IPS-18a (cell line): ENCODE results near the gene KIF27.

Source experiments
- H3K27ac ChIP-seq: one replicate; pipeline ENCODE4 v1.5.1; 2013; ENCODE audit warnings: low read length
- H3K27me3 ChIP-seq: one replicate; pipeline ENCODE4 v1.6.1; 2013; ENCODE audit warnings: mild to moderate bottlenecking, low read length; ENCODE audit not compliant: control insufficient read depth, insufficient read depth
- H3K36me3 ChIP-seq: one replicate; pipeline ENCODE4 v1.6.1; 2013; ENCODE audit warnings: low read depth, low read length; ENCODE audit not compliant: control insufficient read depth
- H3K4me1 ChIP-seq: one replicate; pipeline ENCODE4 v1.6.1; 2013; ENCODE audit warnings: low read depth, low read length; ENCODE audit not compliant: control insufficient read depth
- H3K4me3 ChIP-seq: one replicate; pipeline ENCODE4 v1.5.1; 2013; ENCODE audit warnings: low read length
- H3K9ac ChIP-seq: one replicate; pipeline ENCODE4 v1.6.1; 2013; ENCODE audit warnings: mild to moderate bottlenecking, low read length, moderate library complexity
- H3K9me3 ChIP-seq: one replicate; pipeline ENCODE4 v1.6.1; 2013; ENCODE audit warnings: low read depth, low read length; ENCODE audit not compliant: control insufficient read depth

KIF27 gene, protein sequence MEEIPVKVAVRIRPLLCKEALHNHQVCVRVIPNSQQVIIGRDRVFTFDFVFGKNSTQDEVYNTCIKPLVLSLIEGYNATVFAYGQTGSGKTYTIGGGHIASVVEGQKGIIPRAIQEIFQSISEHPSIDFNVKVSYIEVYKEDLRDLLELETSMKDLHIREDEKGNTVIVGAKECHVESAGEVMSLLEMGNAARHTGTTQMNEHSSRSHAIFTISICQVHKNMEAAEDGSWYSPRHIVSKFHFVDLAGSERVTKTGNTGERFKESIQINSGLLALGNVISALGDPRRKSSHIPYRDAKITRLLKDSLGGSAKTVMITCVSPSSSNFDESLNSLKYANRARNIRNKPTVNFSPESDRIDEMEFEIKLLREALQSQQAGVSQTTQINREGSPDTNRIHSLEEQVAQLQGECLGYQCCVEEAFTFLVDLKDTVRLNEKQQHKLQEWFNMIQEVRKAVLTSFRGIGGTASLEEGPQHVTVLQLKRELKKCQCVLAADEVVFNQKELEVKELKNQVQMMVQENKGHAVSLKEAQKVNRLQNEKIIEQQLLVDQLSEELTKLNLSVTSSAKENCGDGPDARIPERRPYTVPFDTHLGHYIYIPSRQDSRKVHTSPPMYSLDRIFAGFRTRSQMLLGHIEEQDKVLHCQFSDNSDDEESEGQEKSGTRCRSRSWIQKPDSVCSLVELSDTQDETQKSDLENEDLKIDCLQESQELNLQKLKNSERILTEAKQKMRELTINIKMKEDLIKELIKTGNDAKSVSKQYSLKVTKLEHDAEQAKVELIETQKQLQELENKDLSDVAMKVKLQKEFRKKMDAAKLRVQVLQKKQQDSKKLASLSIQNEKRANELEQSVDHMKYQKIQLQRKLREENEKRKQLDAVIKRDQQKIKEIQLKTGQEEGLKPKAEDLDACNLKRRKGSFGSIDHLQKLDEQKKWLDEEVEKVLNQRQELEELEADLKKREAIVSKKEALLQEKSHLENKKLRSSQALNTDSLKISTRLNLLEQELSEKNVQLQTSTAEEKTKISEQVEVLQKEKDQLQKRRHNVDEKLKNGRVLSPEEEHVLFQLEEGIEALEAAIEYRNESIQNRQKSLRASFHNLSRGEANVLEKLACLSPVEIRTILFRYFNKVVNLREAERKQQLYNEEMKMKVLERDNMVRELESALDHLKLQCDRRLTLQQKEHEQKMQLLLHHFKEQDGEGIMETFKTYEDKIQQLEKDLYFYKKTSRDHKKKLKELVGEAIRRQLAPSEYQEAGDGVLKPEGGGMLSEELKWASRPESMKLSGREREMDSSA (N-terminal part only)

DNA sequence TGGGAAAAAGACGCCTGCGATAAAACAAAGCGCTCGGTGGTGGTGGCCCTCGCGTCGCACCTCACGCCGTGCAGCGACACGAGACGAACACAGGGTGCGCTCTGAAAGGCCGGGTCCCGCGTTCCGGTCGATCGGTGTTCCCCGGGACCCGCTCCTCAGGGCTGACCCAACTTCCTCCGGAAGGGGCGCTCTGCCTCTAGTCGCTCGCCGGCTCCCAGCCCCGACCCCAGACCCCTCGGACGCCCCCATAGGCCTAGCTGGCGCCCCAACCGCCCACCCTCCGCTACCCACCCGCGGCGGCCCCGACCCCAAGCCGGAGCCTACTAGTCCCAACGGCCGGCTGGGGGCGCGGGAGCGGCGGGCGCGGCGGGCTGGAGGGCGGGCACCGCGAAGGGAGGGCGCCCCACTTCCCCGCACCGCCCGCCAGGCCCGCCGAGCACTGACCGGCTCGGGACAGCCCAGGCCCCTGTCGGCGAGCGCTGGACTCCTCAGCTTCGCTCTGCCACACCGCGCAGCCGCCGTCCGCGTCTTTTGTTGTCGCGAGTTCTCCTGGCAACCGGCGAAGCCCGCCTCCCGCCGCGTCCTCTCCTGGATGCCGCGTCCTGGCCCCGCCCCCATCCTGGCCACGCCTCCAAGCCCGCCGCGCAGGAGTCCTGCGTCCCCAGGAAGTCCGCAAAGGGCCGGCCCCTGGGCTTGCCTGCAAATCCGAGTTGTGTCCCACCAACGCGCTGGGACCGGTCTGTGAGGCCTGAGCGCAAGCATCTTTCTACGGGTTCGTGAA is at the start of gene KIF27:
Gene KIF27, minus strand, starts transcription at position 506 of the 781 bp plus-strand sequence. CDS start 5,841 bp downstream, outside the sequence.
- Histone ChIP-seq H3K4me3 (peak within 1 kb of the TSS; percentile 65), H3K4me1 (peaks cover 3% of the 10 kb centered on the region), H3K27ac (peak within 1 kb of the TSS; percentile 50)

DNA sequence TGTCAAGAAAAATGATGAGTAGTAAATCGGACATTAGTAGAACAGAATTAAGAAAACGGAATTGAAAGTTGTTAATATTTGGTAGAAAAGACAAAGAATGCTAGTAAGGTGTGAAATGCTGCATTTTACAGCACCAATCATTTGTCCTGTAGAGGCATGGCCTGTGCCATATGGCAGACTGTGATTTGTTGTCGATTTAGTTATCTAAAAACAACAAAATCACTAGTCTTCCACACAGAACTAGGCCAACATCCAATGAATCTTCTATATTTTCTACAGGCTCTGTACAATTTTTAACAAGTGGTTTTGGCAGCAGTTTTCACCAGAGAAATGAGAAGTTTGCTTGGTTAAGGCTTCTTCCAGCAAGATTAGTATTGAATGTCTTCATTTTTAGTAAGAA is 48.4 kb upstream of the KIF27 start:
- no peaks in the 10 kb centered on the region for H3K9me3 ChIP-seq
- H3K4me1 ChIP-seq, result no peaks in the 10 kb centered on the region
- no peak overlapping the region for H3K4me3 ChIP-seq
- no peak overlapping the region for H3K27ac ChIP-seq
- no peaks in the 10 kb centered on the region for H3K27me3 ChIP-seq
- no peak overlapping the region for H3K9ac ChIP-seq
- peaks cover 79% of the 10 kb centered on the region for H3K36me3 ChIP-seq

More for the DNA sequence above, at the start of gene KIF27:
- Histone ChIP-seq H3K9ac (peak within 1 kb of the TSS; percentile 76), H3K36me3 (no peaks in the 10 kb centered on the region), H3K9me3 (no peaks in the 10 kb centered on the region), H3K27me3 (no peaks in the 10 kb centered on the region)

DNA sequence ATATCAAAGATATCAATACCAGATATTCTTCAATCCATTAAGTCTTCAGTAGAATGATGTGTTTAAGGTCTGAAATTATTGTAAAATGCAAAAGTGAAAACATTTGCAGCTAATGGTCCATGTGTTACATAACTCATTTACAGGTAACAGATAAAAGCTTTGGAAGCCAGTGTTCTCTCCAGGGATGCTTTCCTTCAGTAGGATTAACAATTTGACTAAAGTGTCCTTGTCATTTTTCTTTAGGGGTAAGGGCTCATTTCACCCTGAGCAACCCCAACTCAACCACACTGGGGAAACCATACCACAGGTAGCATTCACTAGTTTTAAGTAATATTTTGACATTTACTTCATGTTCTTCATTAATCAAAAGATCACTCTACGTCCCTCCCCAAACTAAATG is 45.8 kb upstream of the KIF27 start:
- H3K4me3 ChIP-seq, result no peak overlapping the region
- H3K27me3 ChIP-seq, result no peaks in the 10 kb centered on the region
- no peak overlapping the region for H3K9ac ChIP-seq
- no peaks in the 10 kb centered on the region for H3K4me1 ChIP-seq
- no peaks in the 10 kb centered on the region for H3K9me3 ChIP-seq
- H3K36me3 ChIP-seq, result peaks cover 54% of the 10 kb centered on the region
- H3K27ac ChIP-seq, result no peak overlapping the region

DNA sequence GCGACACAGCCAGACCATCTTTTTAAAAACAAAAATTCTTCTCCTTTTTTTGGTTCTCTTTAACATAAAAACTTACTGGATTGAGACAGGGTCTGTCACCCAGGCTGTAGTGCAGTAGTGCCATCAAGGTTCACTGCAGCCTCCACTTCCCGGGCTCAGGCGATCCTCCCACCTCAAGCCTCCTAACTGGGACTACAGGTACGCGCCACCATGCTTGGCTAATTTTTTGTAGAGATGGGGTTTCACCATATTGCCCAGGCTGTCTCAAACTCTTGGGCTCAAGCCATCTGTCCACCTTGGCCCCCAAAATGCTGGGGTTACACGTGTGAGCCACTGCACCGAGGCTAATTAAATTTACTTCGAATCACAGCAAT is 45.0 kb upstream of the KIF27 start:
- H3K27ac ChIP-seq, result no peak overlapping the region
- H3K27me3 ChIP-seq, result no peaks in the 10 kb centered on the region
- no peaks in the 10 kb centered on the region for H3K9me3 ChIP-seq
- no peaks in the 10 kb centered on the region for H3K4me1 ChIP-seq
- no peak overlapping the region for H3K4me3 ChIP-seq
- H3K36me3 ChIP-seq, result peaks cover 45% of the 10 kb centered on the region
- H3K9ac ChIP-seq, result no peak overlapping the region

DNA sequence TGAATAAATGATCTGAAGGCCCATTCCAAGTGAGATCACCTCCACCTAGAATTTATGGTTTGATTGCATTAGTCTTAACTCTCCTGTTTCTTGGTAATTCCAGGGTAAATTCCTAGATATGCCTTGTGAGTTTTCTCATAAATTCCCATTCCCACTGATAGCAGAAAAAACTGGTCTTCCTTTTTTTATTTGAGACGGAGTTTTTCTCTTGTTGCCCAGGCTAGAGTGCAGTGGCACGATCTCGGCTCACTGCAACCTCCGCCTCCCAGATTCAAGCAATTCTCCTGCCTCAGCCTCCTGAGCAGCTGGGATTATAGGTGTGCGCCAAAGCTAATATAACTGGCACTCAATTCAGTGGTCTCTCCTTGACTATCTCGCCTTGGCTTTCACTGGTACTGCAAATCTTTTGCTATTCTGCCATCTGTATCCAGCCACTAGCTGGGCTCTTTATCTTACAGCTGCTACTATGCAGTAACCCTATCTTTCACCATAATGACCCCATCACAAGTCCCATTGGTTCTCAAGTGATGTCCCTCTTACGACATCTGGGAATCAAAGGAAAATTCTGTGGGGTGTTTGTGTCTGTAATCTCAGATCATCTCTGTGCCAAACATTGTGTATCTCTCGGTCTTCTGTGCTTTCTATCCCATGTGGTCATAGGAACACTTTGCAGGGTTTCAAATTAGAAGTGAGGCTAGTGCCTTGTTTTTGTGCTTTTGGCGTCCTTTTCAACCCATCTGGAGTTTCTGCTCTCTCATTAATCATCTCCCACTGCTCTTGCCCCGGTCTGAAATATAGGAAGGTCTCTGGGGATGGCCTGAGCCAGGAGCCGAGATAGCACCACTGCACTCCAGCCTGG is 44.3 kb upstream of the KIF27 start:
- Histone ChIP-seq H3K27ac (no peak overlapping the region), H3K4me1 (no peaks in the 10 kb centered on the region), H3K27me3 (no peaks in the 10 kb centered on the region), H3K9me3 (no peaks in the 10 kb centered on the region), H3K9ac (no peak overlapping the region), H3K4me3 (no peak overlapping the region), H3K36me3 (peaks cover 39% of the 10 kb centered on the region)

DNA sequence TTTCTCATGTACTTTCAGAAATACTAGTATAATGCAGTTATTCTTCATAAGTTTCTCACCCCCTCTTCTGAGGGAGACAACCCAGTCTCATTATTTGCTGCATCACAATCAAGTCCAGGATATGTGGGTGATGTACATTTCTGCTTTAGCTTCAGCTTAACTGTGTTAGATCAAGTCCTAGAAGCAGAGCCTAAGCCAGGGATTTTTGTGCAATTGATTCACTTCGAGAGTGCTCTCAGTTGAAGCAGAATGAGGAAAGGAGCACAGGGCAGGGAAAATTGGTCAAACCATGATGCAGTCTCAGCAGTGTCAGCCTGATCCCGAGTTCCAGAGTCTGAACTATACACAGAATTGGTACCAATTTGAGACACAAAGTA is 43.7 kb upstream of the KIF27 start:
- H3K27ac ChIP-seq, result no peak overlapping the region
- H3K9me3 ChIP-seq, result no peaks in the 10 kb centered on the region

DNA sequence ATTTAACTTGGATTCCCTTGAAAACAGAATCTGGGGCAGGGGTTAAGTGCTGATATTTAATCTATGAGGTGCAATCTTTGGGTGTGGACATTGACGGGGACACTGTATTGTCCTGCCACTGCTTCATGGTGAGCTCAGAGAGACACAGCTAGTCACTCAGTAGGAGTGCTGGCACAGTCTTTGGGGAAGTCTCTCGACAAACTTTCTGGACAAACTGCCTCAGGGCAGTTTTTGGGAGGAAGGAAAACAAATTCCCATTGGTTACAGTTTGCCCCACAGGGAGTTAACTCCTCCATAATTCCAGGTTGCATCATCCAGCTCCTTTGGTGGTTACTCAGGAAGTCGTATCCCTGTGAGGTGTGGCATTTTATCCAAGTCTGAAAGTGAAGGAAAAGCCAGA is 40.9 kb upstream of the KIF27 start:
- no peak overlapping the region for H3K9ac ChIP-seq
- no peak overlapping the region for H3K4me3 ChIP-seq
- no peak overlapping the region for H3K27ac ChIP-seq
- H3K36me3 ChIP-seq, result peaks cover 6% of the 10 kb centered on the region
- no peaks in the 10 kb centered on the region for H3K9me3 ChIP-seq
- no peaks in the 10 kb centered on the region for H3K27me3 ChIP-seq
- H3K4me1 ChIP-seq, result no peaks in the 10 kb centered on the region

More for the DNA sequence above, 43.7 kb upstream of the KIF27 start:
- Histone ChIP-seq H3K4me3 (no peak overlapping the region), H3K27me3 (no peaks in the 10 kb centered on the region), H3K36me3 (peaks cover 33% of the 10 kb centered on the region), H3K9ac (no peak overlapping the region), H3K4me1 (no peaks in the 10 kb centered on the region)

DNA sequence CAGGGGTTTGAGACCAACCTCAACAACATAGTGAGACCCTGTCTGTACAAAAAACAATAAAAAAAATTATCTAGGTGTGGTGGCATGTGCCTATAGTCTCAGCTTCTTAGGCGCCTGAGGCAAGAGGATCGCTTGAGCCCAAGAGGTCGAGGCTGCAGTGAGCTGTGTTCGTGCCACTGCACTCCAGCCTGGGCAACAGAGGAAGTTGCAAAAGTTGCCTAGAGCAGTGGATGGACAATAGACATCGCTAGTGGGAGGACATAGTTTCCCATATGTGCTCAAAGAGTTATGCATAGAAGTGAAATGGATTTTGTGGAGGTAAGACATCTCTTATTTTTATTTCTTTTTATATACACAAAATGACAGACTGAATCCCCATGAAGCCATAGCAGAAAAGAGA is 39.8 kb upstream of the KIF27 start:
- Histone ChIP-seq H3K27me3 (no peaks in the 10 kb centered on the region), H3K9ac (no peak overlapping the region), H3K36me3 (no peaks in the 10 kb centered on the region), H3K4me1 (no peaks in the 10 kb centered on the region), H3K27ac (no peak overlapping the region), H3K9me3 (no peaks in the 10 kb centered on the region), H3K4me3 (no peak overlapping the region)

DNA sequence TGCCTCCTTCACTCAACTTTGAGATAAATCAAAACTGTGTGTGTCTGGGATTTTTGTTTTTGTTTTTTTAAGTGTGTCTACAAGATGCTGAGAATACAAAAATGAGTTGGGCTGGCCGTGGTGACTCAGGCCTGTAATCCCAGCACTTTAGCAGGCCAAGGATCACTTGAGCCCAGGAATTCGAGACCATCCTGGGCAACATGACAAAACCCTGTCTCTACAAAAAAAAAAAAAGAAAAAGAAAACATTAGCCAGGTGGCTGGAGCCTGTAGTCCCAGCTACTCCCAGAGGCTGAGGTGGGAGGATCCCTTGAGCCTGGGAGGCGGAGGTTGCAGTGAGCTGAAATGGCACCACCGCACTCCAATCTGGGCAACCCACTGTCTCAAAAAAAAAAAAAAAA is 37.8 kb upstream of the KIF27 start:
- no peaks in the 10 kb centered on the region for H3K9me3 ChIP-seq
- H3K9ac ChIP-seq, result no peak overlapping the region
- H3K4me3 ChIP-seq, result no peak overlapping the region
- no peak overlapping the region for H3K27ac ChIP-seq
- H3K4me1 ChIP-seq, result no peaks in the 10 kb centered on the region
- H3K27me3 ChIP-seq, result no peaks in the 10 kb centered on the region
- no peaks in the 10 kb centered on the region for H3K36me3 ChIP-seq

DNA sequence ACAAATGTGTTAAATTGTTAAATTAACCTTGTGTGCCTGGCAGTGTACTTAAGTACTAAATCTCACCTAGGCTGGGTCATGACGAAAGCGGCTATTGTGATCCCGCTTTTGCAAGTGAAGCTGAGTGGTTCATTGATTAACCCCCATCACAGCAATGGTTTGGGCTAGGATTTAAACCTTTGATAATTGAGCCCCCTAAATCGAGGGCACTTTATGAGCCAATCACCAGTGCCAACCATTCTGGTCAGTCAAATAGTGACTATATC is 35.9 kb upstream of the KIF27 start:
- H3K27ac ChIP-seq, result no peak overlapping the region
- no peaks in the 10 kb centered on the region for H3K4me1 ChIP-seq
- H3K9me3 ChIP-seq, result no peaks in the 10 kb centered on the region
- H3K4me3 ChIP-seq, result peak overlapping the region; percentile 48
- H3K27me3 ChIP-seq, result no peaks in the 10 kb centered on the region
- no peaks in the 10 kb centered on the region for H3K36me3 ChIP-seq
- peak overlapping the region; percentile 13 for H3K9ac ChIP-seq
